NCI-H1436 treated with DMSO at 0.1 percent for 48 hours (cell line): Measurements from ENCODE around the gene TMEM72.
A peak's percentile ranks its signal among the peaks of the same experiment; 100 is the strongest.
"Not testable (repeated sequence)": the region's sequence is repeated elsewhere in the genome, so short reads cannot be mapped to it uniquely, and the experiment has no call there.

Experiments used
- DNase-seq: peaks from one replicate; lab custom pipeline; 2025; lab: John Stamatoyannopoulos, UW

Gene TMEM72

GRCh38 chr10:44911081-44911540 lies at the start of gene TMEM72:
Gene TMEM72 (plus strand): TSS chr10:44911337. CDS start chr10:44911513, 176 bp downstream.
- DNase-seq, result no peak

DNA sequence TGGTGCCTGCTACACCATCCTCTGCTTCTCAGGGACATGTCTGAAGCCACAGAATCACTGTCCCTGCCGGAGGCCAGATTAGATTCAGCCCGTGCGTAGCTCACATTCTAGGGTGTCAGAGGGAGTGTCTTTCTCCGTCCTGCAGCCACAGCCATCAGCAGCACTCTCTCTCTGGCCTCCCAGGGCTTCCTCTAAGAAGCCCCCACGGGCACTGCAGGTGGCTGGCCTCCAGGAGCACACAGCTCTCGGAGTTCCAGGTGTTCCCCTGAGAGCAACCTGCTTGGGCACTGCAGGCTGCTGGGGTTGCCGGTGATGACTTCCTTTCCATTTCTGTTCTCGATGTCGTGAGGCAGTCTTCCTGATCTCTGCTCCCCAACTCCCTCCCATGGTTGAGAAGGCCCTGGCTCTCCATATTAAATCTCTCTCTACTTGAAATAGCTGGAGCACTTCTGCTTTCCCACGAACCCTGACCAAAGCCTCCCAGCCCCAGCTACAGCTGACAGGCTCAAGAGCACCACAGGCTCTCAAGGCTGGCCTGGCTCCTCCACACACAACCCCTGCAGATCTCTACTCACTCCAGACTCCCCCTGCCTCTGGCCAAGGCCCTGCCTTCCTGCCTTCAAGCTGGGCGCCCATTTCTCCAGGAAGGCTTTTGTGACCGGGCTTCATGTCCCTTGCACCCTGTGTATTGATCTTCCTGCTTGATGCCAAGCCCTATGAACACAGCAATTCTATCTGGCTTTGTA lies 49.0 kb upstream of the TMEM72 start:
- DNase-seq, result no peak

DNA sequence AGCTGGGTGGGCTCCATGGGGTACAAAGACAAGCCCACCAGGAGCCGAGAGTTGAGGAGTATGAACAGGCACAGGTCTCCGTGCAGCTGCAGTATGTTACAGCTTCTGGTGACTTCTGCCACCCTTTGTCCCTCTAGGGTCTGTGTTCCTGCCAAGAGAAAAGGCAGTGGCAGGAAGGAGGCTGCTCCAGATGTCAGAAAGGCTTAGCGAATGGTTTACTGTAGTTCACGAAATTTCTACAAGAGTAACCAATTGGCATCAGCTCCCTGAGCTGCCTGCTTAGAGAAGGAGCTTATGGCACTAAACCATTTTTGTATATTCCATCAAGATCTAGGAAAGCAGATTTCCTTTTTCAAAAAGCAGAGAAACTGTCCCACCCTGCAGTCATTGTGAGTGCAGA lies 48.2 kb upstream of the TMEM72 start:
- DNase-seq, result no peak

DNA sequence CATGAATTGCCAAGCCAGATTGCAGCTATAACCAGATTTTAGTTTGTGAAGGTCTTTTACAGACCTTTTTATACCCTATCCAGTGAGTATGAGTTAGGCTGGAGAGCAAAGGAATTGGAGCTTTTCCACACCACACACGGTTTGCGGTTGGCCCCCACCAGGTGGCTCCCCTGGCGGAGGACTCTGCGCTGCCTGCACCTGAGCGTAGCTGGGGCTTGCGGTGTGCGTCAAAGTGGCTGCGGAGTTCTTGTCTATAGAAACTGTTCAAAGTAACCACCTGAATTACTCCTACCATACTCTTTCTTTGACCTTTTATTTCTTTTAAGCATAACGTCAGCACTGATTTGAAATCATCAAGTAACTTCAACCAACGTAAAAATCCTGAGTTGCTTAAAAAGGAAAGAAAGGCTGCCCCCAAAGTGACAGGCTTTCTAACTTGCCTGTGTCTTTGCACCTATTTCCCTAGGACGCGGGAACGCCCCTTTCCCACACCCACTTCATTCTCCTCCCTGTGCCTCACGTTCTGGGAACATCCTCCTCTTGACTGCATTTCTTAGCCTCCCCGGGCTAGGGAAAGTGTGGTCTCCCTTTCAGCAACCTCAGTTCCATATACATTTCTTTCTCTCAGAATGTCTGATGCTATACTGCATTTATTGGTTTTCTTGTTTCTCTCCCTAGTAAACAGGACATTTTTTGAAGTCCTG lies 47.6 kb upstream of the TMEM72 start:
- DNase-seq, result no peak

DNA sequence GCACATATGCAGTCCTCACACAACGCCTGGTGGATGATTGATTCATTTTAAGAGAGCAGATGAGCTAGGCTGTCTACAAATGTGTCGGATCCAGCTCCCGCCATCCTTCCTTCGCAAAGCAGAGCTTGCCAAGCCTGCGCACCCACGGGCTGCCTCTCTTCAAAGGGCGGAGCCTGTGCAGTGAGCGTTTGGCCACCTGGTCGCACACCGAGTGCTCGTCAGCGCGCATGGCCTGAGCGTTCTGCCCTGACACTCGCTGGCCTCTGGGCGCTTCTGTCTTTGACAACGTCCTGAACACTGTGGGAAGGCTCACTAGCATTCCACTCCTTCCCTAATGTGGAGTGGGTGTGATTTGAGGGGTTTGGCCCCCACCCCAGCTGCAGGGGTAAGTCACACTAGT lies 47.1 kb upstream of the TMEM72 start:
- no peak for DNase-seq

GRCh38 chr10:44864637-44865288 lies 46.4 kb upstream of the TMEM72 start:
- DNase-seq, result peak; percentile 54

DNA sequence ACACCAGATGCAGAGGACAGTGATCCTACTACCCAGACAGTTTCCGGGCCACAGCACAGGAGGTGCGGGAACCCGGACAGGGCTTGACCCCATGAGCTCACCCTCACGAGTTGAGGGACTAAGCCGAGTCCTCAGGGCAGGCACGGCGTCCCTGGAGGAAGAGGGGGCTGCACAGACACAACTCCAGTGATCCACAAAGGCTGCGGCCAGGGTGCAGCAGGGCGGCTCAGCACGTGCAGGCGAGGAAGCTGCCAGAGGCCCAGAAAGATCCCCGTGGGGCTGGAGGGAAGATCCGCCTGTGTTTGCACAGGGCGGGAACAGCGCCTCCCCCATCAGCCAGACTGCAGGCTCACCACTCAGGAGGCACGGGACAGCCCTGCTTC lies 45.9 kb upstream of the TMEM72 start:
- no peak for DNase-seq

- not testable (repeated sequence) for DNase-seq
Observed at GRCh38 chr10:44866367-44866766, 44.8 kb upstream of the TMEM72 start.

DNA sequence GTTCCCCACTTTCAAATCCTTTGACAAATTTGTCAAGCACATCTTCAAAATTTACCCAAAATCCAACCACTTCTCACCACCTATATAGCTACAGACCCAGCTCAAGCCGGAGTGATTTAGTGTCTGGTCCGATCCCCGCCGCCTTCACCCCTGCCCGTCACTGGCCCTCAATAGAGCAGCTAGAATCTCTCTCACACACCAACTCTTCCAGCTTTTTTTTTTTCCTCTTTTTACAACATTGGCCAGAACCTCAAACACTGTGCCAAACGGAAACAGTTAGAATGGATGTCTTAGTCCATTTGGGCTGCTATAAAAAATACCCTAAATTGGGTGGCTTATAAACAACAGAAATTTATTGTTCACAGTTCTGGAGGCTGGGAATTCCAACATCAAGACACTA lies 41.1 kb upstream of the TMEM72 start:
- no peak for DNase-seq

GRCh38 chr10:44873160-44873559 lies 38.0 kb upstream of the TMEM72 start:
- DNase-seq, result no peak

- no peak for DNase-seq
Observed at GRCh38 chr10:44874166-44874565, 37.0 kb upstream of the TMEM72 start.

GRCh38 chr10:44878706-44879530 lies 32.2 kb upstream of the TMEM72 start:
- peak; percentile 61 for DNase-seq

DNA sequence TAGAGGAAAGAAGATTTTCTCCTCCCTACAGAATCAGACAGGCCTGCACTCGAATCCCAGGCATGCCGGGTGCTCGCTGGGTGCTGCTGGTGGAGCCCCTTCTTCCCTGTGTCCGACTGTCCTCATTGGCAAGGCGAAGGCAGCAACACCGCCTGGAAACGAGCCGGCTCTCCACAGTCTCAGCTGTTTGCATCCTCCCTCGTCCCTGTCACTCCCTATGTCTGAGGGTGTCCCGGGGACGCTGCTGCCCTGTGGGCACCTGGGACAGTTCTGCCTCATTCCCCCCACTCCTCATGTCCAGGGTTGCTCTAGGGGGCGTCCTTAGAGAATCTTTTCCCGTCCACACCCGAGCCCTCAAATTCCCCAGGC lies 31.6 kb upstream of the TMEM72 start:
- no peak for DNase-seq

GRCh38 chr10:44880090-44880715 lies 30.9 kb upstream of the TMEM72 start:
- no peak for DNase-seq

DNA sequence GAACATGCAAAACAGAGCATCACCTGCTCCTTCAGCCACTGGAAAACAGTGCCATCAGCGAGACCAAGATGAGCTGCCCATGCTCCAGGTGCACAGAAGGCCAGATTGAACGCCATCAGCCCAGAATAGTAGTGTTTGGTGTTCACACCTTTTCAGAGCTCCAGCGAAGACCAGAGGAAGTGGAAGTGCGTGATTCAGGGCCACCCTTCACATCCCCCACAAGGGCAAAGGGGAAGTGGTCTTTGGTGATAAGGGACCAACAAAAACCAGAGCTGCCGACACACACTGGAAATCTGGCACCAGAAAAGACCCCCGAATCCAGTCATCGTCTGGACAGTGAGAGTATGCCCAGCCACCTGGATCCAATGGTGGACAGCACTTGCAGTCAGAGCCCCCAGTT lies 29.5 kb upstream of the TMEM72 start:
- no peak for DNase-seq

GRCh38 chr10:44882166-44882720 lies 28.9 kb upstream of the TMEM72 start:
- DNase-seq, result no peak

GRCh38 chr10:44883593-44884331 lies 27.4 kb upstream of the TMEM72 start:
- DNase-seq, result no peak

- DNase-seq, result no peak
Observed at GRCh38 chr10:44885710-44886109, 25.4 kb upstream of the TMEM72 start.

DNA sequence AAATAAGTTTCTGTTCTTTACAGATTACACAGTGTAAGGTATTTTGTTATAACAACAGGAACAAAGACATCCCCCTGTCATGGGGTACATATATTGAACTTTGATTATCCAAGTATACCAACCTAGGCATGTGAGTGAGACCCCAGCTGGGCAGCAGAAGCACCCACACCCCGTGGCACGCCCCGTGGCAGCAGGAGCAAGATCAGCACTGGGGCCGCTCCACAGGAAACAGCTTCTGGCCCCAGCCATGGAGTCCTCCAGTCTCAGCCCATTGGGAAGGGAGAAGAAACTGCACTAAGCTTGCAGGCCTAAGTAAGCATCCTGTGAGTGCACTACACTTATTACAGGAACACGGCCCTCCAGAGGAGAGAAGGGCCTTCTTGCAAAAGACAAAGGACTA lies 24.2 kb upstream of the TMEM72 start:
- DNase-seq, result no peak

- no peak for DNase-seq
Observed at GRCh38 chr10:44888886-44889285, 22.3 kb upstream of the TMEM72 start.

DNA sequence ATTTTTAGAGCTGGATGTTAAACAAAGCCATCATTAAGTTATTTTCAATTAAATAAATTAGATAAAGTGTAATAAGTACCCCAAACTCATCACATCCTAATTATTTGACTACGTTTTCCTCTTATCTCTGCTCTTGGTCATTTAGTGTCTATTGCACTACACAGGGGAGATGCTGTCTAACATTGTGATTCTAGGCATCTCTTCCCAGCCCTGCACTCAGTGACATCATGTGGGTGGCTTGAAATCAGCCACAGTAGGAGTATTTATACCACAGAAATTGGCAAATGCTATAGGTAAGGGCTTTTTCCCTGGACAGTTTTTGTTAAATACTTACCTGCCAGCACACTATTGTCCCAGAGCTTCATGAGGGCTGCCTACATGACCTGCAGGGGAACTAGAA lies 21.3 kb upstream of the TMEM72 start:
- no peak for DNase-seq
